HCT116 (cell line): ENCODE measurements around the gene GPI. TPM values are rescaled to one million over a fixed set of nuclear protein-coding genes. Genes with fewer than 3 reads are reported as not detected.

Experiments
- ATAC-seq: fragments of 200-7000 bp; cut with Tn5 transposase; 2 replicates; pipeline ENCODE4 v1.9.1; 2020; ENCODE audit warnings: mild to moderate bottlenecking, moderate library complexity
- BruUV-seq: library from RNA; stranded (reverse); fragments of 400-500 nt; replicated peaks from 2 replicates; lab custom pipeline; 2021; lab: Mats Ljungman, UMichigan
- CTCF ChIA-PET: fragments of 300-600 bp; sonication (Branson Sonifier 250); formaldehyde crosslinking; loops from one replicate; lab custom pipeline; 2021; ENCODE audit warnings: antibody characterized with exemption; lab: Charles Lee
- POLR2A ChIA-PET: fragments of 300-600, 350-600 bp; sonication (Branson Sonifier 250); formaldehyde crosslinking; loops from one replicate; lab custom pipeline; 2021; ENCODE audit warnings: antibody characterized with exemption; lab: Charles Lee
- RAD21 ChIA-PET, 2 experiments: fragments of 300-600 bp; sonication (Branson Sonifier 250); formaldehyde crosslinking; loops; one replicate each; lab custom pipeline; 2023; ENCODE audit warnings: low total read pairs in 2 of 2; ENCODE audit not compliant: uncharacterized antibody in 2 of 2, unreplicated experiment in 2 of 2, low non-redundant PET in 1 of 2; lab: Charles Lee
- DNase-seq: peaks from one replicate; pipeline ENCODE4 v3.0.0-alpha.2; 2010; ENCODE audit warnings: low read depth, low spot score
- H2AFZ ChIP-seq: fragments of 200-600 bp; shearing (Covaris generic), sonication (generic); 2 replicates; pipeline ENCODE4 v1.6.1; 2017; ENCODE audit warnings: low read depth, mixed run types, mixed read lengths, antibody characterized with exemption, low read length; ENCODE audit not compliant: poor library complexity, severe bottlenecking
- H3K27ac ChIP-seq: 2 replicates; pipeline ENCODE4 v1.5.1; 2012; ENCODE audit warnings: low read depth, low read length
- H3K27me3 ChIP-seq: fragments of 200-600 bp; sonication (generic); 2 replicates; pipeline ENCODE4 v1.6.1; 2016; ENCODE audit warnings: mixed run types, low read length, mixed read lengths; ENCODE audit not compliant: insufficient read depth
- H3K36me3 ChIP-seq, 2 experiments: fragments of 200-500 bp in 1 of 2; fragments of 200-600 bp in 1 of 2; sonication (Bioruptor generic) in 1 of 2; sonication (generic) in 1 of 2; 2 replicates each; pipeline versions ENCODE4 v1.5.1 to v1.6.1; 2014 to 2016; ENCODE audit warnings: low read length in 2 of 2, inconsistent platforms in 1 of 2, mixed read lengths in 1 of 2, mixed run types in 1 of 2; ENCODE audit not compliant: insufficient read depth in 2 of 2, control insufficient read depth in 1 of 2
- H3K4me1 ChIP-seq, 2 experiments: fragments of 200-600 bp in 1 of 2; sonication (generic) in 1 of 2; 2 replicates each; pipeline versions ENCODE4 v1.5.1 to v1.6.1; 2012 to 2017; ENCODE audit warnings: low read length in 2 of 2, inconsistent platforms in 1 of 2, mild to moderate bottlenecking in 1 of 2, mixed read lengths in 1 of 2, mixed run types in 1 of 2, moderate library complexity in 1 of 2; ENCODE audit not compliant: insufficient read depth in 2 of 2, control insufficient read depth in 1 of 2
- H3K4me2 ChIP-seq: fragments of 200-600 bp; sonication (generic); 2 replicates; pipeline ENCODE4 v1.6.1; 2017; ENCODE audit warnings: mixed run types, low read length, mixed read lengths
- H3K4me3 ChIP-seq, 2 experiments: fragments of 200-600 bp in 1 of 2; sonication (generic) in 1 of 2; replicated peaks in 1 of 2; 2 replicates each; pipeline ENCODE4 v1.5.1; 2011 to 2016; ENCODE audit warnings: low read length in 2 of 2, control low read depth in 1 of 2, low read depth in 1 of 2, mild to moderate bottlenecking in 1 of 2, mixed read lengths in 1 of 2, mixed run types in 1 of 2
- H3K79me2 ChIP-seq: fragments of 200-600 bp; sonication (generic); 2 replicates; pipeline ENCODE4 v1.6.1; 2017; ENCODE audit warnings: mild to moderate bottlenecking, mixed run types, low read length, moderate library complexity, mixed read lengths; ENCODE audit not compliant: insufficient read depth
- H3K9ac ChIP-seq: fragments of 200-600 bp; sonication (generic); 2 replicates; pipeline ENCODE4 v1.6.1; 2016; ENCODE audit warnings: low read length, mixed read lengths
- H3K9me2 ChIP-seq: fragments of 200-600 bp; sonication (generic), shearing (Covaris generic); 2 replicates; pipeline ENCODE4 v1.6.1; 2017; ENCODE audit warnings: mixed run types, mild to moderate bottlenecking, moderate library complexity; ENCODE audit not compliant: insufficient read depth
- H3K9me3 ChIP-seq, 2 experiments: fragments of 200-500 bp in 1 of 2; fragments of 200-600 bp in 1 of 2; sonication (Bioruptor generic) in 1 of 2; sonication (generic) in 1 of 2; 2 replicates each; pipeline ENCODE4 v1.6.1; 2014 to 2017; ENCODE audit warnings: low read length in 2 of 2, mixed read lengths in 2 of 2, inconsistent platforms in 1 of 2, low read depth in 1 of 2, mild to moderate bottlenecking in 1 of 2, mixed run types in 1 of 2, moderate library complexity in 1 of 2; ENCODE audit not compliant: control insufficient read depth in 1 of 2, insufficient read depth in 1 of 2
- H4K20me1 ChIP-seq: fragments of 200-600 bp; sonication (generic), shearing (Covaris generic); 2 replicates; pipeline ENCODE4 v1.6.1; 2017; ENCODE audit warnings: mixed run types, mild to moderate bottlenecking, moderate library complexity; ENCODE audit not compliant: insufficient read depth
- CEBPB ChIP-seq: IDR thresholded peaks from 2 replicates; pipeline ENCODE4 v1.6.1; 2012; ENCODE audit warnings: low read depth
- EZH2 ChIP-seq: fragments of 200-600 bp; sonication (generic); IDR thresholded peaks from 2 replicates; pipeline ENCODE4 v1.6.1; 2017; ENCODE audit warnings: antibody characterized with exemption, mixed run types
- EZH2phosphoT487 ChIP-seq: fragments of 200-600 bp; IDR thresholded peaks from 2 replicates; pipeline ENCODE4 v1.6.1; 2018; ENCODE audit warnings: antibody characterized with exemption, borderline replicate concordance
- FOSL1 ChIP-seq: IDR thresholded peaks from 2 replicates; pipeline ENCODE4 v1.6.1; 2012; ENCODE audit warnings: low read depth
- POLR2AphosphoS5 ChIP-seq: IDR thresholded peaks from 2 replicates; pipeline ENCODE4 v1.6.1; 2011; ENCODE audit warnings: mild to moderate bottlenecking, low read depth, low read length, moderate library complexity
- SIN3A ChIP-seq: IDR thresholded peaks from 2 replicates; pipeline ENCODE4 v1.6.1; 2012; ENCODE audit warnings: low read depth
- SP1 ChIP-seq: IDR thresholded peaks from 2 replicates; pipeline ENCODE4 v1.6.1; 2012; ENCODE audit warnings: low read depth
- SRF ChIP-seq: IDR thresholded peaks from 2 replicates; pipeline ENCODE4 v1.6.1; 2012; ENCODE audit warnings: low read depth
- TCF7L2 ChIP-seq: IDR thresholded peaks from 2 replicates; pipeline ENCODE4 v1.7.0; 2011; ENCODE audit warnings: borderline replicate concordance, inconsistent platforms; ENCODE audit not compliant: insufficient read depth, insufficient read length; ENCODE audit errors: extremely low read depth
- ZFX ChIP-seq: fragments of 450-650 bp; IDR thresholded peaks from 2 replicates; pipeline ENCODE4 v1.6.1; 2017
- ZNF274 ChIP-seq: fragments of 200-500 bp; sonication (Bioruptor generic); IDR thresholded peaks from 2 replicates; pipeline ENCODE4 v1.6.1; 2014; ENCODE audit warnings: mild to moderate bottlenecking, low read depth, low read length, inconsistent platforms
- intact Hi-C: fragments of 100-400 bp; cut with micrococcal nuclease; formaldehyde crosslinking; loops from 2 replicates; pipeline ENCODE4 v1.10.0; 2022
- total RNA-seq: library from RNA; stranded (reverse); gene quantifications from one replicate; pipeline ENCODE4 v1.2.1, GENCODE V29; 2021; ENCODE audit not compliant: unreplicated experiment
- TF ChIP-seq, protein P1 (sequence below): IDR thresholded peaks from 2 replicates; pipeline ENCODE4 v1.6.1; 2012; ENCODE audit warnings: low read depth
- TF ChIP-seq, protein P2 (sequence below): IDR thresholded peaks from 2 replicates; pipeline ENCODE4 v1.6.1; 2012

Gene GPI
- total RNA-seq, 1 experiment from 2014 or later, result 787 TPM

DNA sequence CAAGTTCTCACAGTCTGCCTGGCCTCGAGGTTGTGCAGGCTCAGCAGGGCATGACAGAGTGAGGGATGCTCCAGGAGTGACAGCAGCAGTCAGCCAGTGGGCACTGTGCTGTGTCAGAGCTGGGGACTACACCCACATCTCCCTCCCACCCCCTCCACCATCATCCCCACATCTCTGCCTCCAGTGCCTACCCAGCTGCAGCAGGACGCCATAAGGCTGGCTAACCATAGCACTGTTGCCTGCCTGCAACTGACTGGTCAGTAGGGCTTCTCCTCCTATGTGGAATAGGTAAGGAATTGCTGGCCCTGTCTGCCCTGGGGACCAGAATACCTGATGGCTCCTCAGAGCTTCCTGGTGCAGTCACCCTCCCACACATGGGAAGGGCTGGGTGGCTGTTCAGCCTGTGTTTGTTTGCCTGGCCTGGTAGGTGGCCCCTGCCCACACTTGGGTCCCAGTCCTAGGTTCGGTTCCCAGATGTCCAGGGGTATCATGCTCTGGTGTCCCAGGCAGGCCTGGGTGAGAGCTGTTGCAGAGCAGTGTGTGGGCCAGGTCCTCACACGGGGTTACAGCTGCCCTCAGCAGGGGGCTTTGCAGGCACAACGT is 15.7 kb downstream of the GPI start:
- CTCF ChIA-PET, result no interaction called here
- H3K4me2 ChIP-seq, result no peak overlapping the region

DNA sequence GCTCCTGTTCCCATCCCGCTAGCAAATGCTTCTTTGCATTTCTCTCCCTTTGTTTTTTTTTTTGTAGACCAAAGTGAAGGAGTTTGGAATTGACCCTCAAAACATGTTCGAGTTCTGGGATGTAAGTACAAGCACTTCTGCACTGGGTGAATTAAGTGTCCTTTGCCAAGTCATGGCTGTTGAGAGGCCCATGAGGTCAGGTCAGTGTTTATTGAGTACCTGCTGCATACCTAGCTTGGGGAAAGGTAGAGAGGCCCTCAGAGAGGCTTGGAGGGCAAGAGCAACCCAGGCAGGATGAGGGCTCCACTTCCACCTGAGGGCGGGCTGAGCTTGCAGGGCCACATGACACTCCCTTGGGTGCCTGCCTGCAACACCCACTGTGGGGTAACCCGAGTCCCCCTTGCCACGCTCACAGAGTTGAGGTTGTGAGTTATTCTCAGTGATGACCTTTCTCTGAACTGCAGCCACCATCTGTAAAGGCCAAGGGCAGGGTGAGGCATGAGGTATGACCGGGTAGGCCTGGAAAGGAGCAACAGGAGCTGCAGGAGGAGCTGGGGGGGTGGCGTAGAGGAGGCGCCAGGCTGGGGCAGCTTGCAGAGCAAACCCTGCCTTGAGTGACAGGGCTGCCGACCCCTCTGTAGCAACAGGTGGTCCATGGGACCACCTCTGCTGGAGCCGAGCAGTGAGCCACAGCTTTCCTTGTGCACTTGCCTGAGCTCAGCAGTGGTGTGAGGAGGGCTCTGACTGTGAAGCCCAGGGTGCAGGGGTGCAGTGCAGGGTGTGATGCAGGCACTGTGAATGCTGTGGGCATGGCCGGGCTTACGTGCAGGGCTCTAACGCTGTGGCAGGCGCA is 16.6 kb downstream of the GPI start:
- no peak overlapping the region for H2AFZ ChIP-seq
- ATAC-seq, result no peak
- ChIA-PET CTCF (no interaction called here), RAD21 (no interaction called here), POLR2A (no interaction called here)
- DNase-seq, result no peak
- no peak overlapping the region for H3K4me3 ChIP-seq
- peaks cover 76 to 82% of the 10 kb centered on the region in 2 experiments for H3K36me3 ChIP-seq
- no peak overlapping the region for H3K9ac ChIP-seq
- H3K27me3 ChIP-seq, result no peaks in the 10 kb centered on the region
- intact Hi-C loops, result no loop called here
- H4K20me1 ChIP-seq, result no peaks in the 10 kb centered on the region
- no peak overlapping the region for H3K27ac ChIP-seq
- BruUV-seq, result no TSS peak
- H3K79me2 ChIP-seq, result peaks cover 61% of the 10 kb centered on the region
- H3K4me2 ChIP-seq, result no peak overlapping the region
- H3K4me1 ChIP-seq, result no peaks in the 10 kb centered on the region
- no peaks in the 10 kb centered on the region for H3K9me3 ChIP-seq
- no peaks in the 10 kb centered on the region for H3K9me2 ChIP-seq
- no peak for TF ChIP-seq EZH2phosphoT487
- no peak for TF ChIP-seq SIN3A
- no peak for TF ChIP-seq FOSL1
- no peak for TF ChIP-seq EZH2
- TF ChIP-seq, protein P1, sequence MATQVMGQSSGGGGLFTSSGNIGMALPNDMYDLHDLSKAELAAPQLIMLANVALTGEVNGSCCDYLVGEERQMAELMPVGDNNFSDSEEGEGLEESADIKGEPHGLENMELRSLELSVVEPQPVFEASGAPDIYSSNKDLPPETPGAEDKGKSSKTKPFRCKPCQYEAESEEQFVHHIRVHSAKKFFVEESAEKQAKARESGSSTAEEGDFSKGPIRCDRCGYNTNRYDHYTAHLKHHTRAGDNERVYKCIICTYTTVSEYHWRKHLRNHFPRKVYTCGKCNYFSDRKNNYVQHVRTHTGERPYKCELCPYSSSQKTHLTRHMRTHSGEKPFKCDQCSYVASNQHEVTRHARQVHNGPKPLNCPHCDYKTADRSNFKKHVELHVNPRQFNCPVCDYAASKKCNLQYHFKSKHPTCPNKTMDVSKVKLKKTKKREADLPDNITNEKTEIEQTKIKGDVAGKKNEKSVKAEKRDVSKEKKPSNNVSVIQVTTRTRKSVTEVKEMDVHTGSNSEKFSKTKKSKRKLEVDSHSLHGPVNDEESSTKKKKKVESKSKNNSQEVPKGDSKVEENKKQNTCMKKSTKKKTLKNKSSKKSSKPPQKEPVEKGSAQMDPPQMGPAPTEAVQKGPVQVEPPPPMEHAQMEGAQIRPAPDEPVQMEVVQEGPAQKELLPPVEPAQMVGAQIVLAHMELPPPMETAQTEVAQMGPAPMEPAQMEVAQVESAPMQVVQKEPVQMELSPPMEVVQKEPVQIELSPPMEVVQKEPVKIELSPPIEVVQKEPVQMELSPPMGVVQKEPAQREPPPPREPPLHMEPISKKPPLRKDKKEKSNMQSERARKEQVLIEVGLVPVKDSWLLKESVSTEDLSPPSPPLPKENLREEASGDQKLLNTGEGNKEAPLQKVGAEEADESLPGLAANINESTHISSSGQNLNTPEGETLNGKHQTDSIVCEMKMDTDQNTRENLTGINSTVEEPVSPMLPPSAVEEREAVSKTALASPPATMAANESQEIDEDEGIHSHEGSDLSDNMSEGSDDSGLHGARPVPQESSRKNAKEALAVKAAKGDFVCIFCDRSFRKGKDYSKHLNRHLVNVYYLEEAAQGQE, result no peak
- no peak for TF ChIP-seq SRF
- TF ChIP-seq, protein P2, sequence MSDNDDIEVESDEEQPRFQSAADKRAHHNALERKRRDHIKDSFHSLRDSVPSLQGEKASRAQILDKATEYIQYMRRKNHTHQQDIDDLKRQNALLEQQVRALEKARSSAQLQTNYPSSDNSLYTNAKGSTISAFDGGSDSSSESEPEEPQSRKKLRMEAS, result no peak
- TF ChIP-seq SP1, result no peak
- no peak for TF ChIP-seq TCF7L2
- no peak for TF ChIP-seq POLR2AphosphoS5
- TF ChIP-seq CEBPB, result no peak
- no peak for TF ChIP-seq ZFX
- no peak for TF ChIP-seq ZNF274

More for the DNA sequence above, 15.7 kb downstream of the GPI start:
- intact Hi-C loops, result no loop called here
- Histone ChIP-seq H3K4me3 (no peak overlapping the region), H3K27me3 (no peaks in the 10 kb centered on the region), H3K9ac (no peak overlapping the region)
- no peak for DNase-seq
- no peak for ATAC-seq
- TF ChIP-seq, protein P2, result no peak
- TF ChIP-seq POLR2AphosphoS5, result 0 out of 2 replicates have a peak, but pooled peaks have one; percentile 4
- TF ChIP-seq, all 23 proteins: peak for 1
- Histone ChIP-seq H3K9me2 (no peaks in the 10 kb centered on the region), H3K9me3 (no peaks in the 10 kb centered on the region), H4K20me1 (no peaks in the 10 kb centered on the region), H3K27ac (no peak overlapping the region), H3K79me2 (peaks cover 61% of the 10 kb centered on the region), H3K36me3 (peaks cover 71 to 76% of the 10 kb centered on the region in 2 experiments), H2AFZ (no peak overlapping the region), H3K4me1 (no peaks in the 10 kb centered on the region)
- ChIA-PET POLR2A (no interaction called here), RAD21 (no interaction called here)
- no TSS peak for BruUV-seq
